GM18505 (cell line): ENCODE results near the gene LTO1.
A peak's percentile ranks its signal among the peaks of the same experiment; 100 is the strongest.

Experiments
- ATAC-seq: cut with Tn5 transposase; IDR thresholded peaks from one replicate; pipeline ENCODE4 v1.9.1; 2021; ENCODE audit not compliant: unreplicated experiment
- POLR2A ChIP-seq: IDR thresholded peaks from 4 replicates; pipeline ENCODE4 v1.6.1; 2011; ENCODE audit warnings: borderline replicate concordance; ENCODE audit not compliant: insufficient read depth, insufficient read length; ENCODE audit errors: extremely low read depth

LTO1 gene, protein sequence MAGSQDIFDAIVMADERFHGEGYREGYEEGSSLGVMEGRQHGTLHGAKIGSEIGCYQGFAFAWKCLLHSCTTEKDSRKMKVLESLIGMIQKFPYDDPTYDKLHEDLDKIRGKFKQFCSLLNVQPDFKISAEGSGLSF

GRCh38 chr11:69674886-69675714 is at the start of gene LTO1:
LTO1 (minus strand) TSS chr11:69675353; CDS start chr11:69675239, 114 bp downstream.
- TF ChIP-seq POLR2A, result peak; percentile 93

DNA sequence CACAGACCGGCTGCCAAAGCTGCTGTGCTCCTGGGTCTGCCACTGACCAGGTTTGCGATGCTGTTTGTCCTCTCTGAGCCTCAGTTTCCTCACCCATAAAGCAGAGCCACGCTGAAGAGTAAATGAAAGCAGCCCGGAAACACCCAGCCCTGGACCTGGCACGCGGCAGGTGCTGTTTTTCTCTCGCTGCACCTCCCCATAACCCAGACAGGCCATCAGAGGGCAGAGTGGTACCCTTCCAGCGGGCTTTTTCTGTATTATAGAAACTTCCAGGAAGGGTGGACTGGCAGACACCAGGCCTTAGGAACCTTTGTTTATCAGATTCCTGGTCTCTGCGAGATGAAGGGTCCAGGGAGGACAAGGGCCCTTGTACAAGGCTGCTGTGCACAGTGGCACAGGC is 46.6 kb upstream of the LTO1 start:
- TF ChIP-seq POLR2A, result no peak

More at GRCh38 chr11:69674886-69675714, at the start of gene LTO1:
- ATAC-seq, result peak; percentile 80

GRCh38 chr11:69721106-69721505 is 46.0 kb upstream of the LTO1 start:
- ATAC-seq, result no peak
- no peak for TF ChIP-seq POLR2A

More for the DNA sequence above, 46.6 kb upstream of the LTO1 start:
- no peak for ATAC-seq

- ATAC-seq, result no peak
These were observed 43.8 kb upstream of the LTO1 start for GRCh38 chr11:69718912-69719311.

GRCh38 chr11:69718147-69718546 is 43.0 kb upstream of the LTO1 start:
- no peak for ATAC-seq
- no peak for TF ChIP-seq POLR2A

More at GRCh38 chr11:69718912-69719311, 43.8 kb upstream of the LTO1 start:
- no peak for TF ChIP-seq POLR2A

GRCh38 chr11:69716891-69717747 is 42.0 kb upstream of the LTO1 start:
- TF ChIP-seq POLR2A, result no peak
- no peak for ATAC-seq

DNA sequence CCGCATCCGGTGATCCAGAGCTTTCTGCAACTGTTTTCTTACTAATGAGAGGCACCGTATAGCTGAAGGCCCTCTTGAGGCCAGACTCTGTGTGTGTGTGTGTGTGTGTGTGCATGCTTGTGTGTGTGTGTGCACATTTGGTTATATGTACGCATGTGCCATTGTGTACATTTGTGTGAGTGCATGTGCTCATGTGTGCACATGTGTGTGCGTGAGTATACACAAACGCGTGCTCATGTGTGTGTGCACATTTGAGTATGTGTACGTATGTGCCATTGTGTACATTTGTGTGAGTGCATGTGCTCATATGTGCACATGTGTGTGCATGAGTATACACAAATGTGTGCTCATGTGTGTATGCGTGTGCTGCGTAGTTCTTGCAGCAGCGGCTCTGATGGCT is 40.9 kb upstream of the LTO1 start:
- no peak for ATAC-seq
- TF ChIP-seq POLR2A, result no peak

DNA sequence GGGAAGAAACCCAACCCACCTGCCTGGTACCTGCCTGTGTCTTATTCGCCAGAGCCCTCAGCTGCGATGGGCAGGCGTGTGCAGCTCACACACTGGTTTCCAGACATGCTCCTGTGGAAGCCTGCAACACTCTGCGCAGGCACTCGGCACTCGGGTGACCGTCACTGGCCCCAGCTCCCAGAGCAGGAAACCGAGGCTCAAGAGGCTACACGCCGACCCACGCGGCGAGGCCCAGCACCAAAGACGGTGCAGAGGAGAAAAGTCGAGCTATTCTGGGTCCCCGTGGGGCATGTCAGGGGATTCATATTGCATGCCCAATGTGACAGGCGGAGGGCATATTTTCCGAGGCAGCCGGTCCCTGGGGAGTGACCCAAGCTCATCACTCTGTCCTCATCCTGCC is 40.3 kb upstream of the LTO1 start:
- no peak for ATAC-seq
- TF ChIP-seq POLR2A, result no peak

DNA sequence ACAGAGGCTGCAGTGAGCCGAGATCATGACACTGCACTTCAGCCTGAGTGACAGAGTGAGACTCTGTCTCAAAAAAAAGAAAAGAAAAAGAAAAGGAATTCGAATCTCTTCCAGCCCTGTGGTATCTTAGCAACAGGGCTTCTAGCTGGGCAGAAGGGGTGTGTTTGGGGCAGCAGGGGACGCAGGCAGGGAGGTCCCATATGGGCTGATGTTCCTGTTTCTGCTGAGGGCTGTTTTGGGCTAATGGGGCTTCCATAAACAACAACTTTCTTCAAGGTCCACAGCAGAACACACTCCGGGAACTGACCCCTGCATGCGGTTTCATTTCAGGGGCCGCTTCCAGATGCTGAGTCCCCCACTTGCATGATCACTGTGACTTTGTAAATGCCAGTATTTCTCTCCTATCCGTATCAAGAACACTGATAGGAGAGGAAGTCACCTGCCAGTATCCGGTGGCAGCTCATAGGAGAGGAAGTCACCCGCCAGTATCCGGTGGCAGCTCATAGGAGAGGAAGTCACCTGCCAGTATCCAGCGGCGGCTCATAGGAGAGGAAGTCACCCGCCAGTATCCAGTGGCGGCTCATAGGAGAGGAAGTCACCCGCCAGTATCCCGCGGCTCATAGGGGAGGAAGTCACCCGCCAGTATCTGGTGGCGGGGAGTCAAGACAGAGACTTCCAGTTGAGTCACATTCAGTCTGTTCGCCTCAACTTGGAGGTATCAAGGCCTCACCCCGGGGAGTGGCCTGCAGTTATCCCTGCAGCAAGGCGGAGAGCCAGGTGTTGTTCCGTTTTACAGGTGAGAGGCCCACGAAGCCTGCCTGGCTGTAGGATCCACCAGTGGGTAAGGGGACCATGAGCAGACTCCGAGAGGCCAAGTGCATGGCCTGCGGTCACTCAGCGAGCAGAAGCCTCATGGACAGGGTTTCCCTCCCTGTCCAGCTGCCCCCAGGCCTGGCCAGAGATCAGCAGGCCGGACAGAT is 37.0 kb upstream of the LTO1 start:
- no peak for ATAC-seq
- TF ChIP-seq POLR2A, result no peak

DNA sequence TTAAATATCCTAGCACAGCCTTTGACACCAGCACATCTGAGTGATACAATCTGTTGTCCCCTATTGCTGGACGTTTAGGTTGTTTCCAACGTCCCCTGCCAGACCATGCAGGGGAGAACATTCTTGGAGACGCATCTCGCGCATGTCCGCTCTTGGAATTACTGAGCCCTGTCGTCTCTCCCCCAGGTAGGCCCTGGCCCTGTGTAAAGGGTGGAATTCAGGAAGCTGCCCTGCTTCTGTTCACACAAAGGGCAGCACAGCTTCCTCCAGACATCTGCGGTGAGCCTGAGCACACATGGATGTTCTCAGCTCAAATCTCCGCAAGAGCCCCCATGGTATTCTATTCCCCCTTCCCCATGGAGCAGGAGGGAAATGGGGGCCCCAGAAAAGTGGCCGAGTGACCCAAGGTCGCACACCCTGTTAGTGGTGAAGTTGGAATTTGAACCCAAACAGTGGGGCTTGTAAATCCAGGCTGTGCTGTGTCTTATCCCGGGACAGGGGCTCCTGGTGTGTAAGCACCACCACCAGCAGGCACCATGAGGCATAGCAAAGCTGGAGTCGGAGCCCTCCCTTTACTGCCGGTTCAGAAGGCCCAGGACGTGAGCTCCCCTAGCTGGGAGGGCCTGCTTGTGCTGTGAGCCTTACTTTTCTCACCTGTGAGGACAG is 33.7 kb upstream of the LTO1 start:
- ATAC-seq, result no peak
- no peak for TF ChIP-seq POLR2A

- ATAC-seq, result no peak
- no peak for TF ChIP-seq POLR2A
These were observed 32.0 kb upstream of the LTO1 start for GRCh38 chr11:69707176-69707575.

- ATAC-seq, result no peak
- TF ChIP-seq POLR2A, result no peak
These were observed 31.0 kb upstream of the LTO1 start for GRCh38 chr11:69705901-69706787.

GRCh38 chr11:69705351-69705811 is 30.2 kb upstream of the LTO1 start:
- no peak for ATAC-seq
- no peak for TF ChIP-seq POLR2A
